Central memory CD8-positive, alpha-beta T cell (primary cell): ENCODE measurements around the gene ACTN2.

Source experiments
- ATAC-seq: fragments of 150-1000 bp; cut with Tn5 transposase; replicated peaks from 2 replicates; pipeline ENCODE4 v1.10.0; 2022; ENCODE audit warnings: mild to moderate bottlenecking, moderate FRiP score, moderate number of reproducible peaks; ENCODE audit not compliant: poor library complexity, severe bottlenecking; ENCODE audit errors: extremely low read depth
- DNase-seq, 2 donors: peaks; one replicate each; pipeline ENCODE4 v3.0.0; 2021; ENCODE audit warnings: low spot score in 2 of 2
- H3K27ac Mint-ChIP-seq: one replicate; pipeline ENCODE4 v1.8.0; 2022; ENCODE audit warnings: low read depth, mild to moderate bottlenecking, moderate library complexity, mixed read lengths
- H3K27me3 Mint-ChIP-seq: one replicate; pipeline ENCODE4 v1.8.0; 2022; ENCODE audit warnings: mixed read lengths
- H3K36me3 Mint-ChIP-seq: one replicate; pipeline ENCODE4 v1.8.0; 2022; ENCODE audit warnings: mild to moderate bottlenecking, moderate library complexity, mixed read lengths; ENCODE audit not compliant: insufficient read depth
- H3K4me1 Mint-ChIP-seq: one replicate; pipeline ENCODE4 v1.8.0; 2022; ENCODE audit warnings: mixed read lengths
- H3K4me3 Mint-ChIP-seq: one replicate; pipeline ENCODE4 v1.8.0; 2022; ENCODE audit warnings: mild to moderate bottlenecking, moderate library complexity, mixed read lengths
- H3K9me3 Mint-ChIP-seq: one replicate; pipeline ENCODE4 v1.8.0; 2022; ENCODE audit warnings: mixed read lengths

ACTN2 gene

GRCh38 chr1:236725668-236726067 is 39.4 kb downstream of the ACTN2 start:
- DNase-seq (no peak), ATAC-seq (no peak)
- Mint-ChIP-seq H3K27ac (no peak overlapping the region), H3K4me3 (no peak overlapping the region), H3K27me3 (peaks cover 24% of the 10 kb centered on the region), H3K9me3 (no peaks in the 10 kb centered on the region), H3K4me1 (no peaks in the 10 kb centered on the region), H3K36me3 (no peaks in the 10 kb centered on the region)

GRCh38 chr1:236727521-236727920 is 41.2 kb downstream of the ACTN2 start:
- H3K27me3 Mint-ChIP-seq = peaks cover 22% of the 10 kb centered on the region
- H3K4me3 Mint-ChIP-seq = no peak overlapping the region
- ATAC-seq = no peak
- no peak for DNase-seq
- no peaks in the 10 kb centered on the region for H3K36me3 Mint-ChIP-seq
- H3K9me3 Mint-ChIP-seq = no peaks in the 10 kb centered on the region
- no peaks in the 10 kb centered on the region for H3K4me1 Mint-ChIP-seq
- H3K27ac Mint-ChIP-seq = no peak overlapping the region

GRCh38 chr1:236728752-236729151 is 42.5 kb downstream of the ACTN2 start:
- peaks cover 2% of the 10 kb centered on the region for H3K36me3 Mint-ChIP-seq
- DNase-seq = no peak
- H3K27ac Mint-ChIP-seq = no peak overlapping the region
- ATAC-seq = no peak
- peaks cover 30% of the 10 kb centered on the region for H3K27me3 Mint-ChIP-seq
- no peak overlapping the region for H3K4me3 Mint-ChIP-seq
- H3K9me3 Mint-ChIP-seq = no peaks in the 10 kb centered on the region
- no peaks in the 10 kb centered on the region for H3K4me1 Mint-ChIP-seq

GRCh38 chr1:236733653-236734052 is 47.4 kb downstream of the ACTN2 start:
- no peak overlapping the region for H3K4me3 Mint-ChIP-seq
- H3K27me3 Mint-ChIP-seq = peaks cover 23% of the 10 kb centered on the region
- H3K4me1 Mint-ChIP-seq = no peaks in the 10 kb centered on the region
- ATAC-seq (no peak), DNase-seq (no peak)
- H3K27ac Mint-ChIP-seq = no peak overlapping the region
- peaks cover 2% of the 10 kb centered on the region for H3K36me3 Mint-ChIP-seq
- no peaks in the 10 kb centered on the region for H3K9me3 Mint-ChIP-seq

- DNase-seq (no peak), ATAC-seq (no peak)
- Mint-ChIP-seq H3K36me3 (peaks cover 2% of the 10 kb centered on the region), H3K4me1 (no peaks in the 10 kb centered on the region), H3K27ac (no peak overlapping the region), H3K4me3 (no peak overlapping the region), H3K9me3 (no peaks in the 10 kb centered on the region), H3K27me3 (peaks cover 23% of the 10 kb centered on the region)
Observed at GRCh38 chr1:236734141-236734765, 48.0 kb downstream of the ACTN2 start.

- Mint-ChIP-seq H3K4me3 (no peak overlapping the region), H3K27ac (no peak overlapping the region), H3K36me3 (peaks cover 2% of the 10 kb centered on the region), H3K9me3 (no peaks in the 10 kb centered on the region), H3K4me1 (no peaks in the 10 kb centered on the region), H3K27me3 (peaks cover 37% of the 10 kb centered on the region)
- ATAC-seq (no peak), DNase-seq (no peak)
Observed at GRCh38 chr1:236736761-236737160, 50.5 kb downstream of the ACTN2 start.

- Mint-ChIP-seq H3K36me3 (peaks cover 1% of the 10 kb centered on the region), H3K27ac (no peak overlapping the region), H3K27me3 (peaks cover 39% of the 10 kb centered on the region), H3K4me3 (no peak overlapping the region), H3K9me3 (no peaks in the 10 kb centered on the region), H3K4me1 (no peaks in the 10 kb centered on the region)
- DNase-seq (no peak), ATAC-seq (no peak)
Observed at GRCh38 chr1:236741753-236742152, 55.5 kb downstream of the ACTN2 start.

- peaks cover 1% of the 10 kb centered on the region for H3K36me3 Mint-ChIP-seq
- H3K27ac Mint-ChIP-seq = no peak overlapping the region
- ATAC-seq (no peak), DNase-seq (no peak)
- peaks cover 47% of the 10 kb centered on the region for H3K27me3 Mint-ChIP-seq
- no peaks in the 10 kb centered on the region for H3K4me1 Mint-ChIP-seq
- no peaks in the 10 kb centered on the region for H3K9me3 Mint-ChIP-seq
- no peak overlapping the region for H3K4me3 Mint-ChIP-seq
Observed at GRCh38 chr1:236742421-236743160, 56.3 kb downstream of the ACTN2 start.

GRCh38 chr1:236744533-236744932 is 58.2 kb downstream of the ACTN2 start:
- Mint-ChIP-seq H3K27me3 (peaks cover 65% of the 10 kb centered on the region), H3K4me1 (no peaks in the 10 kb centered on the region), H3K36me3 (peaks cover 1% of the 10 kb centered on the region), H3K27ac (no peak overlapping the region), H3K9me3 (no peaks in the 10 kb centered on the region), H3K4me3 (no peak overlapping the region)
- ATAC-seq (no peak), DNase-seq (no peak)

GRCh38 chr1:236746785-236747184 is 60.5 kb downstream of the ACTN2 start:
- no peak overlapping the region for H3K4me3 Mint-ChIP-seq

GRCh38 chr1:236747311-236747985 is 61.1 kb downstream of the ACTN2 start:
- Mint-ChIP-seq H3K4me1 (no peaks in the 10 kb centered on the region), H3K27ac (no peak overlapping the region), H3K36me3 (peaks cover 1% of the 10 kb centered on the region), H3K9me3 (no peaks in the 10 kb centered on the region), H3K27me3 (peaks cover 74% of the 10 kb centered on the region), H3K4me3 (no peak overlapping the region)
- no peak for ATAC-seq
- DNase-seq = no peak

More at GRCh38 chr1:236746785-236747184, 60.5 kb downstream of the ACTN2 start:
- H3K4me1 Mint-ChIP-seq = no peaks in the 10 kb centered on the region
- DNase-seq (no peak), ATAC-seq (no peak)
- H3K36me3 Mint-ChIP-seq = peaks cover 1% of the 10 kb centered on the region
- no peaks in the 10 kb centered on the region for H3K9me3 Mint-ChIP-seq
- peaks cover 74% of the 10 kb centered on the region for H3K27me3 Mint-ChIP-seq
- H3K27ac Mint-ChIP-seq = no peak overlapping the region

GRCh38 chr1:236748268-236748870 is 62.1 kb downstream of the ACTN2 start:
- H3K27ac Mint-ChIP-seq = no peak overlapping the region
- no peak overlapping the region for H3K4me3 Mint-ChIP-seq
- DNase-seq = no peak
- H3K9me3 Mint-ChIP-seq = no peaks in the 10 kb centered on the region
- peaks cover 66% of the 10 kb centered on the region for H3K27me3 Mint-ChIP-seq
- peaks cover 1% of the 10 kb centered on the region for H3K36me3 Mint-ChIP-seq
- ATAC-seq = no peak
- H3K4me1 Mint-ChIP-seq = no peaks in the 10 kb centered on the region
